NAMALWA (cell line): ENCODE measurements around the gene MAGI2.
"Not testable (repeated sequence)": the region's sequence is repeated elsewhere in the genome, so short reads cannot be mapped to it uniquely, and the experiment has no call there.

Source experiments
- DNase-seq: peaks from one replicate; pipeline ENCODE4 v3.0.0-alpha.2; 2015; ENCODE audit warnings: low spot score

Gene MAGI2

DNA sequence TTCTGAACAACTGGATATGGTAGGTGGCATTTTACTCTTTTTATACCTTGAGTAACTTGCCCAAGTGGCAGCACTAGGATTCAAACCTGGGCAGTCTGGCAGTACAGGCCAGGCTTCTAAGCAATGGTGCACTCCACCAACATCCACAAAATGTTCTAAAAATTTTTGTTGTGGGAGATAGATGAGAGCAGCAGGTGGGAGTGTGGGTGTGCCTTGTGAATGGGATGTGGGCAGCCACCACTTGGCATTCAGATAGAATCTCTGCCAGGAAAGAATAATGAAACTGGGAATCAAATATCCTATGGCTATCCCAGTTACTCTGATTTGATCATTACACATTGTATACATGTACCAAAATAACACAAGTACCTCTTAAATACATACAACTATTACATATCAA lies 810.7 kb downstream of the MAGI2 start:
- DNase-seq, result no peak

DNA sequence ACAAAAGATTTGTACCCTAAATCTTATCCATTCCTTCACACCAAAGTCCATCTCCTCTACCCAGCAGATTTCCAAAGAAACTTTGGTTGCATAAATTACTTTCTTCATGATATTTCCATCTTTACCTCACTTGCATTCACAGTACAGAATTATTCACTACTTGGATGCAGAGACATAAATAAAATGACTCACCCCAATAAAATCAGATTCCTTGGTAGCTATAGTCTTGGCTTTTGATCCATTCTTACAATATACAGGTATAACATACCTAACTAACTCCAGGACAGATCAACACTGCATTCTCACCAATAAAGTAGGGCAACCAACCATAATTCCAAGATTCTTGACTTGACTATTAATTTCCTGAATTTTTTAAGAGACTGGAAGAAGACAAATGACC lies 815.1 kb downstream of the MAGI2 start:
- DNase-seq, result no peak

DNA sequence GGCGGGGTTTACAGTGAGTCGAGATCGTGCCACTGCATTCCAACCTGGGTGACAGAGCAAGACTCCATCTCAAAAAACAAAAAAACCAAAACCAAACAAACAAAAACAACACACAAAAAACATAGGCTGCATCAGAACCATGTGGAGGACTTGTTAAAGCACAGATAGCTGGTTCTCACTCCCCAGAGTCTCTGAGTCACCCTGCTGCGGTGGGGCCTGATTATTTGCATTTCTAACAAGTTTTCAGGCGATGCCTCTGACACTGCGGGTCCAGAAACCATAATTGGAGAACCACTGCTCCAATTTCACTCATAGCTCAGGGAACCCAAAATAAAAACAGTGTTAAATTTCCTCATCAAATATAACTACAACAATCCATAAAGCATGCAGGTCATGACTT lies 816.7 kb downstream of the MAGI2 start:
- DNase-seq, result no peak

DNA sequence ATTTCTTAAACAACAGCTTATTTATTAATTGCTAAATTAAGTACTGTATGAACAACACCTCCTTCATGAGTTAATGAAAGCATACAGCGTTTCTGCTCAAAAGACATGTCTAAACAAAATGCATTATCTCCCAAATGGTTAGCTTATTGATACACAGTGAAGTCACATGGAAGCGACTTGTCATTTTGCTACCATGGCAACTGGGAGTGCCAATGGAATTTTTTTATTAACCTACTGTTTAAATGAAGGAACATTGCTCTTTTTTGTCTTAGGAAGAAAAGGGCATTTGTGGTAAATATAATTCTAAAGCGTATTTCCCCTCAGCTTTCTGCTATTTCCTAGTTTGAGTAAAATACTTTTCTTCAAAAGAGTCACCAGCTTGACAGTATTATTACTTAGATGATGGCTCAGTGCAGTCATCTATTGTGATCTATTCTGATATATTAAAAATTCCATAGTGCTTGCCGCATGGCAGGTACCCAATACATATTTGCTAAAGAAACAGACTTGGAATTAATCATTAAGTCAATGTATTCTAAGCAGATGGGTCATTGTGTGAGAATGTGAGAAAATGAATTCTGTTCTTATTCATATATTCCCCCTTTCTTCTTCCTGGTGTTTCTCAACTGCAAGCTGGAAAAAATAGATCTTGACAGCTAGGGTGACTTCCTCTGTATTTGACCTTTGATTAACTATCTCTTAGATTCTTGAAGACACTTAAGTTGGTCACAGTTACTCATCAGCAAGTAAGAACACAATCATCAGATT lies 818.3 kb downstream of the MAGI2 start:
- no peak for DNase-seq

DNA sequence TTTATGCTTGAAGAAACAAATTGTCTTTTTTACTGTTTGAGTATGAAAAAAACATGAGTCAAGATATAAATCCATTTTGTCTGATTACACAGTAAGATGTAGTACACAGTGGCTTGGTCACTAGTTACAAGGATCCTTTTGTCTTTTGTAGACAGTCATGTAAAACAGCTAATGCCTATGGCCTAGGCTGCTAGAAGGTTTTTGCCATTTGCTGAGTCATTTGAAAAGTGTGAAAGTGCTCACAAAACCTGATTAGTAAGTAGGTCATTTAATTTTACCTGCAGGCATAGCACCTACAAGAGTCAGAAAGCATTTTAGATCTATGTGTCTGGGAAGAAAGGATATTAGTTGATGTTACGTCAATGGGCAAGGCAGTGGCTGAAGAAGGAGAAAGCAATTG lies 819.4 kb downstream of the MAGI2 start:
- DNase-seq, result no peak

DNA sequence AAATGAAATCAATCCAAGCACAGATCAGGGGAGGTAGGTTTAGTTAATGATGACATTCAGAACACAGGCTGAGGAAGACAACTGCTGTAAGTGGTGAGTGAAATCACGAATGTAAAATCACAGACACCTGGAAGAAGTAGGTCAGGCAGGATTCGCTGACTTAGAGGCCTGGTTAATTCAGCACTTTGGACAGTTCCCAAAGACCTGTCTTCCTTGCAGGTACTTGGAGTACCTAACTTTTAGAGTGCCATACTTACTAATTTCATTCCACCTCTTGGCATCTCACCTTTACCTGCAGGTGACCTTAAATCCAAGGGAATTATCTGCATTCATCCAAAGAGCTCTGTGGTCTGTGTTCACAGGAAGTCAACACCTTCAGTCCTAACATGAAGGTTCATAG lies 832.5 kb downstream of the MAGI2 start:
- peak; percentile 27 for DNase-seq

DNA sequence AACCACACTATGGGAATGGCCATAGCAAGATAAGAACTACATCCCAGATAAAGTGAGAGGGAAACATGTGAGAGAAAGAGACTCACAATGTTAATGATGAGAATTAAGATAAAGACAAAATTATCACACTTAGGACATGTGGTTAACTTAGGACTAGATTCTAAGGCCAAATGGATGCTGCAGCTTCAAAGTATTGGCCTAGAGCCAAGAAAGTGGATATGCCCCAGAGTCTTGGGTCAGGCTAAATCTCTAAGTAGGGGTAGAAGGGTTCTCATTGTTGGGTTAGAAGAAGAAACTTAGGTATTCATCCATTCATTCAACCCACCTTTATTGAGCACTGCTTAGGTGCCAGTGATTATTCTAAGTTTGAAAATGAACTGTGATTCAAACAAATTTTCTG lies 836.9 kb downstream of the MAGI2 start:
- no peak for DNase-seq

DNA sequence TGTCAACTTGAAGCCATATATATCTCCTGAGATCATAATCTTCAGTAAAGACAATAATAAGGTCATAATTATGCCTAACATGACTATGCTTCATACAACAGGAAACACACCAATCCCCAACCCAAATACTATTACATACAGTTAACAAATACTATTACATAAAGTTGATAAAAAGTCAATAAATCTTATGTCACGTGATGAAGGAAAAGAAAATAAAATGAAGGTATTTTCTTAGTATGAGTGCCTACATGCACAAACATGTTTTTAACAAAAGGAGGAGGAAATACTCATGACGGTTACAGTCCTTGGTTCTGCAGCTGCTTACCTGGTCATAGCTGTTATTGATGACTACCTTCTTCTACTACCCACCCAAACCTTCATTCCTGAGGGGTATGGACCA lies 844.2 kb downstream of the MAGI2 start:
- DNase-seq, result no peak

DNA sequence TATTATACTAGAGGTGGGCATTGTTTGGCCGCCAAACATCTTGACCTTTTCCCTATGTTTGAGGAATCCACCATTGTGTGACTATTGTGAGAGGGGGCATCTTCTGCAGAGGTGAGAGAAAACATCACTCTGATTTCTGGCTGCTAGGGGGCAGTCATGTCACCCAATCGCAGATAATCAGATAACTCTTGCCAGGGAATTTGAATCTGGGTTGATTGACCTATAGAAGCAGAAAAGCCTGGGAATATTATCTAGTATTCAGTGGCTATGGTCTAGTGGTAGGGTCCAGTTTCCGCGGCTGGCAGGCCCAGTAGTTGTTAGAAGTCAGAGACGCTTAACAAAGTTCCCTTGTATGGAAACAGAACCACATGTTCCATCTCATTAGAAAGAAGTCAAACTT lies 846.4 kb downstream of the MAGI2 start:
- DNase-seq, result peak; percentile 30

DNA sequence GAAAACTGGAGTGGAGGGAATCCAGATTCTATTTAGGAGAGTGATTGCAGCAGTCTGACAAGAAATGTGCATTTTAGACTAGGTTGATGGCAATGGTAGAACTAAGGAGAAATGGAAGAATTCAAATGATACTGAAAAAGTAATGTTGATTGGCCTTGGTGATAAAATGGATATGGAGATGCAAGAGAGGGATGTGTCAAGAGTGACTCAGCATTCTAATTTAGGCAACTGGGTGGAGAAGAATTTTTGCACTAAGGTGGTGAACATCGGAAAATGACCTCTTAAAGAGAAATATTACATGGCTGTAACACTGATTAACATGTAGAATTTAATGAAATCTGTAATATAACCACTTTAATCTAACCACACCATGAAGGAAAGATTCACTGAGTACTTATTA lies 848.3 kb downstream of the MAGI2 start:
- DNase-seq, result no peak

DNA sequence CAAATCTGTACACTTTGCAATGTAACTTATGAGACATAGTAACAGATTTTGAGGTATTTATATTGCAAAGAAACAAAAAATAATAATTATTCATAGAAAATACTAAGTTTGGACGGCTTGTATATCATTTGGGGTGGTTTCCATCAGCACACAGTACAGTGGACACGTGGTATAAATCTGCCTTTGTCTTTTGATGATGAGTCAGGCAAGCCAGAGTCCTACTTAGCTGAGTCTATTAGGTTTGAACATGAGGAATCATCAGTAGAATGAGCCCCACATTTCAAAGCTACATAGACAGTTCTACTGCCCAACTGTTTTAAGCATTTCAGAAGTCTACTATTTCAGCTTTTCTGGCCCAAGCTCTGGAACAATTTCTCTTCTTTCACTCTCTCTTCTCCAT lies 851.7 kb downstream of the MAGI2 start:
- DNase-seq, result no peak

DNA sequence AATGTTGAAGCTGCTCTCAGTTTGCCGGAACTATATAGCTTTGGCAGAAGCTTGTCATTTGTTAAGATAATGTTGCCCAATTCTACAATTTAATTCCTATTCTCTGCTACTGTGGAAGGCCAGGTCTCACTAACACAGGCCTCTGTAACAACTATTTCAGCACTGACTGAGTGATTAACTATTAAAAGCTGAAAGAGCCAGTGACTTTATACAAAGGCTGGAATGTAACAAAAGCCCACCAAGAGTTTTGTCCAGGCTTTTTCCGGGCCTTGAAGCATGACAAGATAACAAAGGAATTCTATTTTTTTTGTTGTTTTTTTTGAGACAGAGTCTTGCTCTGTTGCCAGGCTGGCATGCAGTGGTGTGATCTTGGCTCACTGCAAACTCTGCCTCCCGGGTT lies 859.3 kb downstream of the MAGI2 start:
- DNase-seq, result no peak

DNA sequence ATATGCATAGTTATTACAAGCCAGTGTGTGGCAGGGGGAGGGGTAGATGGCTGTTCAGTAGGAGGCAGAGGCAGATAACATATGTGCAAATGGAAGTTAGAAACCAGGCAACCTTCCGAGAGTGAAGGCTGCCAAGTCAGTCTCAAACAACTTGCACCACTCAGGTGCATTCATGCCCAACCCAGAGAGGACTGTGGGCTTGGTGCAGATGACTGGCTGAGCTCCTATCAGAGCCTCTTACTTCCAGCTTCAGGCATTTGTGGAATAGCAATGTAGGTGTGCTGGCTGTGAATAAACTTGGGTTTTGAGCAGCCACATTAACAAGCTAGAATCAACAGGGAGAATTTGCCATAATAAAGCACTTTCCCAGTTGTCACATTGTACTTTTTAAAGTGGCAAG lies 865.1 kb downstream of the MAGI2 start:
- DNase-seq, result no peak

DNA sequence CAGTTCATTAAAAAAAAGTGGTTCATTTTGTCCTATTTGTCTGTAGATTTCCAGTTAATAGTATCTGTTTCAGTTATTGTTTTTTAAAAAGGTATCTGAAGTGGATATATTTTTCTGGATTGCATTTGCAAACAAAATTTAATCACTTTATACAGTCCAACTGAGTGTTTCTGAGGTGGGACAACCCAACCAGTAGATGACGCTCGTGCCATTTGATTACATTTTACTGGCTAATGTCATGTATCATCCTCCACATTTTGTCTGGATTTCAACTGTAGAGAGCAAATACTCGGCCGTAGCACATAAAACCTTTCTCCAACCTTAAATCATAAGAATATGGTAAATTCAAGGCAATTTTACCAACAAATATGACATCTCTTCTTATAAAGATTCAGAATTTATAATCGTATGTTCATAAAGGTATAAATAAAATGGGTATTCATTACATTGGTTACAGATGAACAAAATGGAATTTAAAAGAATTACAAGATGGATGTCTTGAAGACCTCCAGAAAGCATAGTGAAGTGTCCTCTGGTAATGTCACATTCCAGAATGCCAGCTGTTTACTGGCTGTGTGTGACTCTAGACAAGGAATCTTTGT lies 865.9 kb downstream of the MAGI2 start:
- DNase-seq, result peak; percentile 60

DNA sequence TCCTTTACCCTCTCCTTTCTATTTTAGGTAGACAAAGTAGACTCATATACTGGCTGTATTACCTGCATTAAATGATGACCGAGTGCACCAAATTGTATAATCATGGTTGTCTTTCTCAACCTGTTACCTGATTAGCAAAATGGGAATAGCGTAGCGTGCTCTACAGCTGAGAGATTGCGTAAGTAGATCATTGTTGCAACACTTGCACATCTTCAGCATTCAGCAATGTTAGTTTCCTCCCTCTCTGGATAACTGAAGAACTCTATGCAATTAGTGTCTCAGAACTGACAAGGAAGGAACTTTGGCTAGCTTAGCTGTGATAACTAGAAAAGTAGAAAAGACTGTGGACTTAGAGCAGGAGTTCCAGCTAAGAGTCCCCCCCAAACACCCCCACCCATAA lies 867.5 kb downstream of the MAGI2 start:
- no peak for DNase-seq

DNA sequence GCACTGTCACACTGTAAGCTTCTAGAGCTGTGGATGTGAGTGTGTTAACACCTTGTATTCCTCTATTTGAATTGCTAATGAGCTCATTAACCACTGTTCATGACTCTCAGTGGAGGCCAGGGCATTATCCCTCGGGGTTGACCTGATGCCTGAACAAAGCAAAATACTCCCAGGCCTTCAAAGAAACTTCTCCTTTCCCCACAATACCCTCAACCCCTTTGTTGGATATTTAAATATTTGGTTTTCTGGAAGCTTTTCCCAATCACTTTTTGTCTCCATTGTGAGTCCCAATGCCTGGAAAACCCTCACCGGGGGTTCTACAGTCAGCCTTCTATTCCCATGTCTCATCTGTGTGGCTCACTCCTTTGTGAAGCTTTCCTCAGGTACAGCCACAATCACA lies 874.8 kb downstream of the MAGI2 start:
- DNase-seq, result no peak

DNA sequence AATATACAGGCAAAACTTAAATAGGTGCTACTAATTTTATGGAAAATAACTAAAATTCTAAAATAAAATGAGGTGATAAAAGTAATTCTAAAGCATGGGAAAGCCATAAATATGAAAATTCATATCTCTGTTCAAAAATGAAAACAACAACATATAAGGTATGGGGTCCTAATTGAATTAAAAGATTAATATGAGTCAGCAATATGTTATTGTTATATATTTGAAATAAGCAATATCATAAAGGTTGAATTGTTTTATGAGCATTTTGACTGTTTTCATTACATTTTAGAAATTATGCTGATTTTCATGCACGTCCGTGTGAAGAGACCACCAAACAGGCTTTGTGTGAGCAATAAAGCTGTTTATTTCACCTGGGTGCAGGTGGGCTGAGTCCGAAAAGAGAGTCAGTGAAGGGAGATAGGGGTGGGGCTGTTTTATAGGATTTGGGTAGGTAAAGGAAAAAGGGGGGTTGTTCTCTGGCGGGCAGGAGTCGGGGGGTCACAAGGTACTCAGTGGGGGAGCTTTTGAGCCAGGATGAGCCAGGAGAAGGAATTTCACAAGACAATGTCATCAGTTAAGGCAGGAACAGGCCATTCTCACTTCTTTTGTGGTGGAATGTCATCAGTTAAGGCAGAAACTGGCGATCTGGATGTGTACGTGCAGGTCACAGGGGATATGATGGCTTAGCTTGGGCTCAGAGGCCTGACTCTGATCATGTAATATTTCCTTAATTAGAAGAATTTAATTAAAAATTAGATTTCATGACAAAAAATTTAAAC lies 876.1 kb downstream of the MAGI2 start:
- not testable (repeated sequence) for DNase-seq

DNA sequence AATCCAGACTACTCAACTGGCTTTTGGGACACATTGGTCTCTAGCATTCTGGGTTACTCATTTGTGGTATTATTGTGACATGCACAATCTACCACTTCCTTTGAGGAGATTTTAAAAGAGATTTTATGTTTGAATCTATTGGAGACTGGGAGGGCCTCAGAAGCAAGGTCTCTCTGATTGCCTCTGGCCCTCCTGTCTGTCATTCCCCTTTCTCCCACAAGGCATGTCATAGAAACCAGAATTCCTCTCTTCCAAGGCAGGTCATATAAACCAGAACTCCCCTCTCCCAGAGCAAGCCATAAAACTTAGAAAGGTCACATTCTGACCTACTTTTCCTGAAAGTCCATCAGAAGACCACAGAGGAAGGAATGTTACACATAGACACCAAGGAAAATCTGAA lies 877.2 kb downstream of the MAGI2 start:
- DNase-seq, result no peak

DNA sequence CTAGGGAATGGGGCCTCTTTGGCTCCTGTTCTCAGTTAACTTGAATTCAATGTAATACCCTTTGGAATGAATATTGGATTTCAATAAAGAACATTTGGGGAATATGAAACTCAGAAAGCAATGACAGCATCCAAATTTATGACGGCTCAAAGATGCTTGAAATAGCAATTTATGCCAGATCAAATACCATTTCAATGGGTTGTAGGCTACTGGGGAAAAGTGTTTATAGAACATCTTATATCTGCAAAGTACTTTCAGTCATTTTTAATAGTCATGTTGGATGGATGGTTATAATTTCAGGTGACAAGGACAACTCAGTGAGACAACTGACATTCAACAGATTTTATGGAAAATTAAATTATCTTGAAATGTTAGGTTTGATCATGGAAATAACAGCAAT lies 882.2 kb downstream of the MAGI2 start:
- no peak for DNase-seq

DNA sequence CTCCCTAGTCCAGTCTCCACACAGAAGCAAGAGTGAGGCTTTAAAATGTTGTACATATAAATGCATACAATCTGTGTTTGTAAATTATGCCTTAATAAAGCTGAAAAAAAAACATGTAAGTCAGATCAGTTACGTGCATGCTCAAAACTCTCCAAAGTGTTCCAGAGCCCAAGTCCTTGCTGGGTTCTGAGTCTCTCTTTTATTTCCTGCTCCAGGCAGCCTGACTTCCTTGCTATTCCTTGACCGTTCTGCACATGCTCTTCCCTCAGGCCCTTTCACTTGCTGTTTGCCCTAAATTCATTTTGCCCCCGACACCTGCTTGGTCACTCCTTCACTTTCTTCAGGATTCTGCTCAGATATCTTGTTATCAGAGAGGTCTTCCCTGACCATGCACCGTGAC lies 884.8 kb downstream of the MAGI2 start:
- no peak for DNase-seq

DNA sequence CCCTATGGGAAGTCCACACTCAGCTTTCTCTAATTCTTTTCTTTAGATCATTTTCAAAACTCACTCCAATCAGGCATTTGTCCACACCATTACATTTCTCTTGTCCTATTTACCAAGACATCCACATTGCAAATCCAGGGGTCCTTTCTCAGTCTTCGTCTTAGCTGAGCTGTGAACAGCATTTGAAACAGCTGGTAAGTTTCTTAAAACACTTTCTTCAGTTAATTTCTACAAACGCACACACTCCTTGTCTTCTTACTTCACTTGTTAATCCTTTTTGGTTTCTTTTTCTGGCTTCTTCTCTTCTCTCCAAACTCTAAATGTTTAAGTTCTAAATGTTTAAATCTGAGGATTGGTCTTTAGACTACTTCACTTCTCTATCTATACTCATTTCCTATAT lies 885.6 kb downstream of the MAGI2 start:
- DNase-seq, result no peak

DNA sequence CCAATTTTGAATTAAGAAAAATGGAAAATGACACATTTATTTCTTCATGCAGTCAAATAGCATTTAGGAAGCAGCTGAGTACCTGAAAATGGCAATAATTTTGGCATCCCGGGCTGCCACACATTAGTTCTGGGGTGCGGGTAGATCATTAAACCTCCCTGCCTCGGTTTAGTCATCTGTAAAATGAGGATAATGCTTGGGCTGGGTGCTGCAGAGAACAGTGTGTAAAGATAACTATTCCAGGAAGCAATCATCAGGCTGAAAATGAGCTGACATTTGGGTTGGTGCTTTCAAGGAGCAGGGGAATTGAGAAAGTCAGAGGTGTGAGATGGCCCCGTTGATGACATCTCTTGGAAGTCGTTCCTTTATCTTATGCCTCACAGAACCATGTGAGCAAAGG lies 887.7 kb downstream of the MAGI2 start:
- no peak for DNase-seq

DNA sequence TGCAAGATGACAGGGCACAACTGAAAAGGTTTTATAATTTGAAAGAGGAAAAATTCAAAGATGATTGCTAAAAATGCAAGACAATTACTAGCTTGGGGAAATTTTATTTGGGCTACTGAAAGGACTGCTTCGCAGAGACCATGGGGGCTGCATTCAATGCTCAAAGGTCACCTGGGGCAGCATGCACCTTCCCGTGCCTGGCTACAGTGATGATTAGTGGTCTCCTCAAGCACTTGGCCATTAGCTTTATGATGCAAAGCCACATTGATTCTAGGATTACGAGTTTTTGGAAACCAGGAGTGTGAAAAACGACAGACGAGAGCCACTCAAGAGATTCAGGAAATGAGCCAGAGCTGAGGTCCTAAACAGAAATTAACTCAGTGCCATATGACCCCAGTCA lies 890.3 kb downstream of the MAGI2 start:
- no peak for DNase-seq
